ENCODE measurements around the gene TMEM154.

DNA sequence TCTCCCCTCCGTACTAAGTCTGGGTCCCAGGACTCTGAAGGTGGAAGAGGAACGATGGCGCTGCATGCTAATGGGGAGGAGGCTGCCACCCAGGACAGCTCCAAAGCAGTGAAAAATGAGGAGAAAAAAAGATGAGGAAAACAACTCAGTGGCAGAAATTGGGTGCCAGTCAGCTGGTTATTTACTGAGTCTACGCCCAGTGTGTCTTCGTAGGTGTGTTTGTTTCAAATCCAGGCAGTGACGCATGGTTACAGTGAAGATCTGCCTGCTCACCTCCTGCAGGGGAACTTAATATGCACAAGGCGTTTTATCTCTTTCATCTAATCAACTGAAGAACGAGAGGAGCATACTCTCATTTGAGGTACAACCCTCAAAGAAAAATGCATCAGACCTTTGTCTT lies 73.0 kb downstream of the TMEM154 start:
- TF ChIP-seq, protein P1, sequence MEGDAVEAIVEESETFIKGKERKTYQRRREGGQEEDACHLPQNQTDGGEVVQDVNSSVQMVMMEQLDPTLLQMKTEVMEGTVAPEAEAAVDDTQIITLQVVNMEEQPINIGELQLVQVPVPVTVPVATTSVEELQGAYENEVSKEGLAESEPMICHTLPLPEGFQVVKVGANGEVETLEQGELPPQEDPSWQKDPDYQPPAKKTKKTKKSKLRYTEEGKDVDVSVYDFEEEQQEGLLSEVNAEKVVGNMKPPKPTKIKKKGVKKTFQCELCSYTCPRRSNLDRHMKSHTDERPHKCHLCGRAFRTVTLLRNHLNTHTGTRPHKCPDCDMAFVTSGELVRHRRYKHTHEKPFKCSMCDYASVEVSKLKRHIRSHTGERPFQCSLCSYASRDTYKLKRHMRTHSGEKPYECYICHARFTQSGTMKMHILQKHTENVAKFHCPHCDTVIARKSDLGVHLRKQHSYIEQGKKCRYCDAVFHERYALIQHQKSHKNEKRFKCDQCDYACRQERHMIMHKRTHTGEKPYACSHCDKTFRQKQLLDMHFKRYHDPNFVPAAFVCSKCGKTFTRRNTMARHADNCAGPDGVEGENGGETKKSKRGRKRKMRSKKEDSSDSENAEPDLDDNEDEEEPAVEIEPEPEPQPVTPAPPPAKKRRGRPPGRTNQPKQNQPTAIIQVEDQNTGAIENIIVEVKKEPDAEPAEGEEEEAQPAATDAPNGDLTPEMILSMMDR (IDR thresholded peaks at IDR 0.05), result no peak
- TF ChIP-seq POLR2A (IDR thresholded peaks at IDR 0.05), result no peak

Measured in Peyer's patch (tissue), 4 donors.